GM21737 (cell line): ENCODE results near the gene GCSH.

Experiments used
- ATAC-seq: cut with Tn5 transposase; IDR thresholded peaks from one replicate; pipeline ENCODE4 v1.9.1; 2021; ENCODE audit warnings: mild to moderate bottlenecking, moderate library complexity; ENCODE audit not compliant: unreplicated experiment

GCSH gene

DNA sequence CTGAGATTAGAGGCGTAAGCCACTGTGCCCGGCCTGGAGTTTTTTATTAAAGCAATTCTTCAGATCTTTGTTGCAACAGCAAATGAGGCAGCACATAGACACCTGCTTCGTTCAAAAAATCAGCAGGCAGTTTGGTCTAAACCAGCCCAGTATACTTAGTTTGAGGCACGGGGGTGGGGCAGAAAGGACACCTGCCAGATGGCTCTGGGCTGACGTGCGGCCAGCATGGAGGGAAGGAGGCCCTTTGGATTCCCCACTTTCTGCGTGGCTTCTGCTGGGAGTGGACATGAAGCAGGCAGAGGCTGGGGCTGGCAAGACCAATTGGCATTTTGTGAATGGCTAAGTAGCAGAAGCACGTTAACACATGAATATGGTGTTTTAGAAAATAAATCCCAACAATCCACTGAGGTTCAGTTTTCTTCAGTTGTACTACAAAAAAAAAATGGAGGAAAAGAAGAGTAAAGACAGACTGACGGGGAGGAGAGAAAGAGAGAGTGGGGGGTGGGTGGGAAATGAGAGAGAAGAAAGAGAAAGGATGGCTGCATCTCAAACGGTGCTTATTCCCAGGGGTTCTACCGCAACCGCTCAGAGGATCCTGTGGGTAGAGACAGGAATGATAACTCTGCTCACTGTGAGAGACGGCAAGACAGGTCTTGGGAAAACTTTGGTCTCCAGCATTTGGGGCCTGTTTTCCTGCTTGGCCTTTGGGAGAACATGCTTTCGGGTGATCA is 35.5 kb downstream of the GCSH start:
- no peak for ATAC-seq

DNA sequence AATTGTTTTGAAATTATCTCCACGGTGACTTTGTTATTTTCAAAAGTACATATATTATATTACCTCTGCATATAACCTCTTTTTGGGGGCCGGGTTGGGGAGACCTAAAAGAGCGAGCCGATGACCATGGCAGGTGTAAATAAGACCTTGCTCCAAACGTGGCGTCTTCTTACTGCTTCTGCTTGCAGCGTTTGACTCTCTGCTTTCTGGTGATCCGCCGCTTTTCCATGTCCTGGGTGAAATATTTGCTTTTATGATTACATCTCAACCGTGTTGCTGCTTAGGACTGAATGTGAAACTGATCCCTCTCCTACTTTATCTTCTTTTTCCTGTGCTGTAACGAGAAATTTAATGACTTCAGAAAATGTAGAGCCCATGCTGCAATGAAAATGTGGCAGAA is 42.4 kb downstream of the GCSH start:
- no peak for ATAC-seq

DNA sequence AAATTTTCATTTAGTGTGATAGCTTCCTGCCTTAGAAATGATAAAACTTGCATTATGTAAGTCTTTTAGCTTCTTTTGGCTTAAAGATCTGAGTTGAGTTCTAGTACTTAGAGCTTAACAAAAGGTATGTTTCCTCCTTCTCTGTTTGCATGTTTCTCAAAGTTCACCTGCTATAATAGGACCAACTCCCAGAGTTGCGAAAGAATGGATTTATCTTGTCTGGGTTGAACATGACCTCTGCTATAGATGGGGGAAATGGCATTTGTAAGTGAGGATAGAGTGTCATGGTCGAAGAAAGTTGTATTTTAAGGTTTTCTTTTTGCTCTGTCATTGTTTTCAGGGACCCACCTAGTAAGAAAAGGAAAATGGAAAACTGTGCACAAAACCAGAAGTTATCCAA is 53.4 kb downstream of the GCSH start:
- no peak for ATAC-seq

DNA sequence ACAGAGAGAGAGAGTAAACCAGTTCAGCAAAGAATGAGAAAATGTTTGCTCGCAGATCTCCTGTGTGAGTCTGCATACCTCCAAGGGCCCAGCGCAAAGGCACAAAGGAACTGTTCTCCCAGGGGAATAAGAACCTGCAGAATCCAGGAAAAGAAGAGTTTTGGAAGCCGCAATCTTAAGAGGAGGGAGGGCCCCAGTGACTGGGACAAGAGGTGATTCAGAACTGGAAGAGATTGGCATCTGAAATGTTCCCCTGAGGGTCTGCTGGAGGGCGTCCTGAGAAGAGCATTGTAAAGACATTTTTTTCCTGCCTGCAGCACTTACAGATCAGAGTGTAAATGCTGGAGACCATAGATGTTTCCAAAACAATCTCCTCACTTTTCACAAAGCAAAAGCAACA is 54.5 kb downstream of the GCSH start:
- ATAC-seq: no peak

DNA sequence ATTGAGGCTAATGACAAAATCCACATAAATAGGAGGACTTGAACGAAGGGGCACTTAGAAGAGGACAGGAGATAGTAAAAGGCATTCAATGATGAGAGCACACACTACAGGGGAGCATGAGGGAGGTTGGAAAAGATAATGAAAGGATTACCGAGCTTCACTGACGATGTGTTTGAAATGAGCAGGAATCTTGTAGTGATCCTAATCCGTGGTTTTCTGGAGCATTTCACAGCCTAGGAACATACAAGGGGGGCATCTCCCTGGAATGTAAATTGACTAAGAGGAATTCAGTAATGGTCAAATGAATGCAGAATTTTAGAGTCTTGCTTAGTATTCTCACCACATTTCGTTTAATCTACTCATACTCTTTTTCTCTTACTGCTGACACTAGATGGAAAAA is 55.4 kb downstream of the GCSH start:
- ATAC-seq: no peak

DNA sequence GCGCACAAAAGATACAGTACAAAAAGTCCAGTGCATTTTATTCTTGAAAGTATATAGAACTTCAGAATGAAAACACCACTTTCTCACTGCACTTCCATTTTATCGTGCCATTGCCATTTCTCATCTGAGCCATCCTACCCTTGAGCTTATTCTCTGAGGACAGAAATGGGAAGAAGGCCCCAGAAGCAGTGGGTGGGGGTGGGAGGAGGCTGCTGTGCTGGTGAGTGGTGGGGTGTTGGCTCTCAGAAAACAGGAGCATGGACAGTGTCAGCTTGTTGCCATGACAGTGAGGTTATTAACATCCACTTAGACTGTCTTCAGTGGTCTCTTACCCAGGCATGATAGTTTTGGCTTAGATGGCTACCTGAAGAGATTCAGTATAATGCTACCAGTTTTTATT is 56.1 kb downstream of the GCSH start:
- ATAC-seq: no peak

DNA sequence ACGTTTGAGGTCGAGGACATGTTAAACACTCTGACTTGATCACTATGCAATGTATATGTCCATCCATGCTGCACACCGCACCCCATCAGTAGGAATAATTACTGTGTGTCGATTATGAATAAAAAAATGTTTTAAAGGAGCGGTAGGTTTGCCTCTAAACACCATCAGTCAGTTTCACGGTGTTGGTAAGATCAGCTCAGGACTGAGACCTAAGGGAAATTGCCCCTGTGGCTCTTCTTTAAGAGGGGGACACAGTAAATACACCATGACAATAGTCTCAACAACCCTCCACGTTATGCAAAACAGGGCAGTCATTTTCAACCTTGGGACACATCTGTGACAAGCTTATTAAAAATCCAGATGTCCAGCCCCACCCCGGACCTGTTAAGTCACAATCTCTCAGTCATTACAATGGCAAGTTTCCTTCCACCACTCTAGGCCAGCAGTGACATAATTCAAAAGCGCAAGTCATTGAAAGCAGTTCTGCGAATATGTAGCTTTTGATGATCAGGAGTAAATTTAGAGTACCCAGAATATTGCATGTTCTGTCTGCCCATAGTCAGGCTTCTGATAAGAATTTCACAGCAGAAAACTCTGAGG is 59.3 kb downstream of the GCSH start:
- no peak for ATAC-seq

DNA sequence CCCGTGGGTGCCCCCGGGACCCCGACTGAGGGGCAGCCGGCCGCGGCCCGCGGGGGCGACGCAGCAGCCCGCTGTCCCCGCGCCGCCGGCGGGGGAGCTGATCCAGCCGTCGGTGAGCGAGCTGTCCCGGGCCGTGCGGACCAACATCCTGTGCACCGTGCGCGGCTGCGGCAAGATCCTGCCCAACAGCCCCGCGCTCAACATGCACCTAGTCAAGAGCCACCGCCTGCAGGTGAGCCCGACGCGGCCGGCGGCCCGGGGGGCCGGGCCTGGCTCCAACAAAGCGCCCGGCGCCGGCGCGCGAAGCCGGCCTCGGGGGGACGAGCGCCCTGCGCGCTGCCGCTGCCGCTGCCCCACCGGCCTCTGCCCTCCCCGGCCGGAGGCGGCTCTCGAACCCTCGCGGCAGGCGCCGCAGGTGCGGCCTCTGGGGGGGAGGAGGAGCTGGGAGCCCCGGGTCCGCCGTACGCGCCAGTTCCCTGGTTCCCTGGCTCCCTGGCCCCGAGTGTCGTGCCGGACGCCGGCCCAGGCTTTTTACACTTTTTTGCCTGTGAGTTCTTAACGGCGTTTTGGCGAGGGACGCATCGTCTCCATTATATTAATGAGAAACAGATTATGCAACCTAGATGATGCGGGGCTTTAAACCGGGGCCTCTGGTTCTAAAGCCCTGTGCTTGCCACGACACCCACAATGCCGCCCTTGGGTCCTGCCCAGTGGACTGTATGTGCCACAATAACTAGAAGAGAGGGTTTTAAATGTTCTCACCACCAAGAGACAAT is 60.0 kb downstream of the GCSH start:
- ATAC-seq: peak; percentile 44

DNA sequence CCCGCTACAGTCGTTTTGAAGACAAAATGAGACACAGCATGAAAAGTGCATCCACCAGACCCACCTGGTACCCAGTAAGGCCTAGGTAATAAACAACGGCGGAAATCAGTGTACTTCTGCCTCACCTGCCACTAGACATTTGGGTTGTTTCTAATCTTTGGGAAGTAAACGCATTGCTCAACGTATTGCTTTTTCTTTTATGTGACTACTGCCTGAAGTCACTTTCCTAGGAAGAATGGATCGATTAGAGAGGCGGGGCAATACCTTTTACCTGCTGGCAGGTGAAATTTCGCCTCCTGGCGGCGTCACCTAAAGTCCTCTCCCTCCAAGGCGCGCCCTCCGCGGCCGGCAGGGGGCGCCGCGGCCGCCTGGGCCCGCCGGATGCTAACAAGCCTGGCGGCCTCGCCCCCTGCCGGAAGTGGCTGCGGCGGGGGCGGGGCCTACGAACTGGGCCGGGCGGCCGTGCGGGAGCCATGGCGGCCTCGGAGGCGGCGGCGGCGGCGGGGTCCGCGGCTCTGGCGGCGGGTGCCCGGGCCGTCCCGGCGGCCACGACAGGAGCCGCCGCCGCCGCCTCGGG is 60.7 kb downstream of the GCSH start, which contains the start of gene ATMIN:
Gene ATMIN (plus strand): TSS at position 445 of the 577 bp plus-strand sequence. CDS start 29 bp downstream, at position 474.
- ATAC-seq: peak; percentile 94
